Measurements from ENCODE around the gene PRKG1.

- TF ChIP-seq POLR2A (IDR thresholded peaks at IDR 0.05) (no peak), CTCF (IDR thresholded peaks at IDR 0.05) (no peak), POLR2AphosphoS5 (IDR thresholded peaks at IDR 0.05) (no peak)
These were observed 1071.3 kb downstream of the PRKG1 start for GRCh38 chr10:52145636-52146035.
